SH-SY5Y (cell line): Measurements from ENCODE around the gene SLC13A4.

Experiments used
- GATA2 ChIP-seq: IDR thresholded peaks from 2 replicates; pipeline ENCODE4 v1.6.1; 2011; ENCODE audit warnings: mild to moderate bottlenecking, low read depth, low read length
- GATA3 ChIP-seq: IDR thresholded peaks from 2 replicates; pipeline ENCODE4 v1.6.1; 2011; ENCODE audit warnings: low read depth, mild to moderate bottlenecking, low read length, moderate library complexity

Gene SLC13A4

GRCh38 chr7:135740889-135741288, 12.9 kb upstream of the SLC13A4 start:
- TF ChIP-seq GATA3 (no peak), GATA2 (no peak)

GRCh38 chr7:135736586-135737305, 8.8 kb upstream of the SLC13A4 start:
- TF ChIP-seq GATA2 (no peak), GATA3 (no peak)

GRCh38 chr7:135734343-135734689, 6.3 kb upstream of the SLC13A4 start:
- TF ChIP-seq GATA3 = no peak
- TF ChIP-seq GATA2 = no peak

GRCh38 chr7:135733603-135734342, 5.8 kb upstream of the SLC13A4 start:
- TF ChIP-seq GATA3 = no peak
- no peak for TF ChIP-seq GATA2

GRCh38 chr7:135731131-135731530, 3.1 kb upstream of the SLC13A4 start:
- TF ChIP-seq GATA2 (no peak), GATA3 (no peak)

- TF ChIP-seq GATA3 (no peak), GATA2 (no peak)
Measured at GRCh38 chr7:135729230-135729629, 1.2 kb upstream of the SLC13A4 start.

- TF ChIP-seq GATA3 (no peak), GATA2 (no peak)
Measured at GRCh38 chr7:135726911-135727673, 894 bp downstream of the SLC13A4 start.

- no peak for TF ChIP-seq GATA2
- TF ChIP-seq GATA3 = no peak
Measured at GRCh38 chr7:135726276-135726788, 1.7 kb downstream of the SLC13A4 start.

- TF ChIP-seq GATA3 (no peak), GATA2 (no peak)
Measured at GRCh38 chr7:135723411-135723810, 4.6 kb downstream of the SLC13A4 start.

- TF ChIP-seq GATA3 = no peak
Measured at GRCh38 chr7:135721198-135721820, 6.7 kb downstream of the SLC13A4 start.

- TF ChIP-seq GATA3 (no peak), GATA2 (no peak)
Measured at GRCh38 chr7:135719688-135720087, 8.3 kb downstream of the SLC13A4 start.

- TF ChIP-seq GATA3 (no peak), GATA2 (no peak)
Measured at GRCh38 chr7:135718794-135719437, 9.1 kb downstream of the SLC13A4 start.

- no peak for TF ChIP-seq GATA3
- no peak for TF ChIP-seq GATA2
Measured at GRCh38 chr7:135718219-135718618, 9.8 kb downstream of the SLC13A4 start.
